DOHH2 (cell line): ENCODE measurements around the gene TMEM52.

ENCODE experiments used
- EZH2phosphoT487 ChIP-seq: fragments of 200-600 bp; sonication (generic); IDR thresholded peaks from 2 replicates; pipeline ENCODE4 v1.6.1; 2017; ENCODE audit warnings: borderline replicate concordance, mild to moderate bottlenecking, antibody characterized with exemption, low read length, moderate library complexity, mixed read lengths
- TF ChIP-seq, protein P1 (sequence below): fragments of 200-600 bp; sonication (generic); IDR thresholded peaks from one replicate; pipeline ENCODE4 v1.5.1; 2014; ENCODE audit warnings: antibody characterized with exemption, mild to moderate bottlenecking, low read depth, low read length; ENCODE audit not compliant: poor library complexity, severe bottlenecking

DNA sequence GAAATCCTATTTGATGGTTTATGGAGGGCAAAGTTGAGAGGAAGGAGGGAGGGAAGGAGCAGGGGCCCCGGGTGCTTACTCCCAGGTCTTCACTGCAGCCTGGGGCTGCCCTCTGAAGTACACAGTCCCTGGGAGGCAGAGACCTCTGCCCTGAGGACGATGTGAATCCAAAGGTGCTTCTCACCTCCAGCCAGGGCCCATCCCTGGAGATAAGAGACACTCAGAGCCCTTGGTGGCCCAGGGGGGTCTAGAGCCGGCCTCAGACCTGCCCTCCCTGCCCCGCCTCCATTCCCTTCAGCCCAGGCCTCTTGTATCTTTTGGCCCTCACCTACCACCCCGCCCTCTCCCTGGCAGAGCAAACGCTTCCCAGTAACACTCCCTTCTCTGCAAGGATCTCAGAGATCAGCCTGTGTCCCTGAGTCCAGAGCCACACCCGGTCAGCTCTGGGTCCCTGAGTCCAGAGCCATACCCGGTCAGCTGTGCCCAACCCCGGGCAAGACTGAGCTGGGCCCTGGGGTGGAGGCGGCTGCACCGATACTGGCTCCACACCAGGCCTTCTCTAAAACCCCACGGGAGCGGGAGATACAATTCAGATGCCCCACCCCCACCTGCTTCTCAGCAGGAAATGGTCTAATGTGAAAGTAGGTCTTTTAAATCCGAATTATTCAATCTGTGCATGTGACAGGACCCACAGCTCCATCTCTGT, 24.6 kb downstream of the TMEM52 start:
- TF ChIP-seq, protein P1, sequence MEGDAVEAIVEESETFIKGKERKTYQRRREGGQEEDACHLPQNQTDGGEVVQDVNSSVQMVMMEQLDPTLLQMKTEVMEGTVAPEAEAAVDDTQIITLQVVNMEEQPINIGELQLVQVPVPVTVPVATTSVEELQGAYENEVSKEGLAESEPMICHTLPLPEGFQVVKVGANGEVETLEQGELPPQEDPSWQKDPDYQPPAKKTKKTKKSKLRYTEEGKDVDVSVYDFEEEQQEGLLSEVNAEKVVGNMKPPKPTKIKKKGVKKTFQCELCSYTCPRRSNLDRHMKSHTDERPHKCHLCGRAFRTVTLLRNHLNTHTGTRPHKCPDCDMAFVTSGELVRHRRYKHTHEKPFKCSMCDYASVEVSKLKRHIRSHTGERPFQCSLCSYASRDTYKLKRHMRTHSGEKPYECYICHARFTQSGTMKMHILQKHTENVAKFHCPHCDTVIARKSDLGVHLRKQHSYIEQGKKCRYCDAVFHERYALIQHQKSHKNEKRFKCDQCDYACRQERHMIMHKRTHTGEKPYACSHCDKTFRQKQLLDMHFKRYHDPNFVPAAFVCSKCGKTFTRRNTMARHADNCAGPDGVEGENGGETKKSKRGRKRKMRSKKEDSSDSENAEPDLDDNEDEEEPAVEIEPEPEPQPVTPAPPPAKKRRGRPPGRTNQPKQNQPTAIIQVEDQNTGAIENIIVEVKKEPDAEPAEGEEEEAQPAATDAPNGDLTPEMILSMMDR = no peak
- TF ChIP-seq EZH2phosphoT487 = no peak
